Activated T-cell treated with anti-CD3 and anti-CD28 coated beads, Interleukin-2, amount 50 U/mL, for 4 hours (primary cell): ENCODE data around the gene EFCC1. TPM values are rescaled to one million over a fixed set of nuclear protein-coding genes. Genes with fewer than 3 reads are reported as not detected.

Source experiments
- total RNA-seq, 3 donors: library from RNA; stranded (reverse); gene quantifications; one replicate each; pipeline ENCODE4 v1.2.1, GENCODE V29; 2021

EFCC1 gene
- total RNA-seq, 3 donors from 2014 or later, result 0.26 to 0.35 TPM; not detected in 1

Other genes with a start within 250 kb of the EFCC1 start
- 10 to 100 TPM; 60.0 to 71.1 (median 60.6) TPM for gene ACAD9, start 121.7 kb upstream of the EFCC1 start, total RNA-seq
- under 1 TPM in 1 of 3 donors, not detected in 2; 0.18 TPM for gene CFAP92, start 7.2 kb upstream of the EFCC1 start, total RNA-seq
- not detected for gene GP9, start 59.5 kb downstream of the EFCC1 start, total RNA-seq
- gene RAB43, start 120.5 kb downstream of the EFCC1 start, total RNA-seq, result 10 to 100 TPM; 24.4 to 30.6 (median 25.0) TPM
- 100 to 1,000 TPM in 1 of 3 donors, 10 to 100 TPM in 2; 93.1 to 101 (median 93.9) TPM for gene ISY1, start 159.8 kb downstream of the EFCC1 start, total RNA-seq
- gene CNBP, start 182.6 kb downstream of the EFCC1 start, total RNA-seq, result 100 to 1,000 TPM; 606 to 623 (median 610) TPM
- gene COPG1, start 248.3 kb downstream of the EFCC1 start, total RNA-seq, result 100 to 1,000 TPM; 144 to 163 (median 151) TPM